SJSA1 (cell line): ENCODE measurements around the gene GPC4. TPM values are rescaled to one million over a fixed set of nuclear protein-coding genes. Genes with fewer than 3 reads are reported as not detected.
A peak's percentile ranks its signal among the peaks of the same experiment; 100 is the strongest.

ENCODE experiments used
- DNase-seq, 2 experiments: peaks; one replicate each; pipeline ENCODE4 v3.0.0-alpha.2; 2015 to 2020; ENCODE audit warnings: low spot score in 2 of 2, low read depth in 1 of 2
- H3K27ac ChIP-seq: fragments of 250-450 bp; sonication (Bioruptor Pico); 2 replicates; pipeline ENCODE4 v1.5.1; 2020; ENCODE audit warnings: mild to moderate bottlenecking, moderate library complexity
- H3K27me3 ChIP-seq: fragments of 250-450 bp; sonication (Bioruptor Pico); replicated peaks from 2 replicates; pipeline ENCODE4 v1.5.1; 2020; ENCODE audit warnings: mild to moderate bottlenecking, moderate library complexity
- H3K36me3 ChIP-seq: fragments of 250-450 bp; sonication (Bioruptor Pico); 2 replicates; pipeline ENCODE4 v1.5.1; 2020; ENCODE audit warnings: mild to moderate bottlenecking
- H3K4me1 ChIP-seq: fragments of 250-450 bp; sonication (Bioruptor Pico); replicated peaks from 2 replicates; pipeline ENCODE4 v1.6.1; 2021; ENCODE audit warnings: mild to moderate bottlenecking
- H3K4me3 ChIP-seq: fragments of 250-450 bp; sonication (Bioruptor Pico); 2 replicates; pipeline ENCODE4 v1.5.1; 2020; ENCODE audit warnings: mild to moderate bottlenecking
- H3K9me3 ChIP-seq: fragments of 250-450 bp; sonication (Bioruptor Pico); replicated peaks from 2 replicates; pipeline ENCODE4 v1.5.1; 2020; ENCODE audit warnings: mild to moderate bottlenecking
- total RNA-seq: library from RNA; depleted of rRNA; stranded (reverse); fragments of >200 nt; shearing (Covaris generic); gene quantifications from 2 replicates; pipeline ENCODE4 v1.2.3, GENCODE V29; 2014

The GPC4 gene
- total RNA-seq, 1 experiment from 2014 or later: 25.8 TPM

DNA sequence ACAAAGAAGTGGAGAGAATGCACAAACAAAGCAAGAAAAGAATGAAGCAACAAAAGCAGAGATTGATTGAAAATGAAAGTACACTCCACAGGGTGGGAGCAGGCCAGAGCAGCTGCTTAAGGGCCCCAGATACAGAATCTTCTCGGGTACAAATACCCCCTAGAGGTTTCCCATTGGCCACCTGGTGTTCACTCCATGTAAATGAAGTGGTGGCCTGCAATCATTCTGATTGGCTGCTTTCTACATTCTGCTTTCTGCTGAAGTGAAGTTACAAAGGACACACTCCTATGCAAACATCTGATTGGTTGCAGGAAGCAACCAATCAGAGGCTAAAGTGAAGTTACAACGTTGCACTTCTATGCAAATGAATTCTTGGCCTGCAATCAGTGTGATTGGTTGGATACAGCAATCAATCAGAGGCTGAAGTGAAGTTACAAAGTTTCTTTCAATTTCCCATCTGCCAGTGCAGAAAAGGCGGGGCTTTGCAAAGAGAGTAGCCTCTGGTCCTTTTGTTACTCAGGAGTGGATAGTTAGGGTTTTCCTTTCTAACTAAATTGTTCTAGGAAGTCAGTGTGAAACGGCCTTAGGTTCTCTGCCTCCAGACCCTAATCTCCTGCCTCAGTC lies 19.0 kb upstream of the GPC4 start:
- no peak for DNase-seq
- Histone ChIP-seq H3K27me3 (no peaks in the 10 kb centered on the region), H3K36me3 (no peaks in the 10 kb centered on the region), H3K4me1 (no peaks in the 10 kb centered on the region), H3K4me3 (no peak overlapping the region), H3K9me3 (no peaks in the 10 kb centered on the region), H3K27ac (no peak overlapping the region)

- peaks cover 3% of the 10 kb centered on the region; the same call in 1 of the 2 replicates for H3K4me1 ChIP-seq
- DNase-seq: no peak
- no peak overlapping the region for H3K27ac ChIP-seq
- H3K4me3 ChIP-seq: no peak overlapping the region
- H3K36me3 ChIP-seq: peaks cover 3% of the 10 kb centered on the region
- H3K27me3 ChIP-seq: no peaks in the 10 kb centered on the region
- no peaks in the 10 kb centered on the region for H3K9me3 ChIP-seq
Measured at GRCh38 chrX:133419911-133420310, 4.6 kb upstream of the GPC4 start.

DNA sequence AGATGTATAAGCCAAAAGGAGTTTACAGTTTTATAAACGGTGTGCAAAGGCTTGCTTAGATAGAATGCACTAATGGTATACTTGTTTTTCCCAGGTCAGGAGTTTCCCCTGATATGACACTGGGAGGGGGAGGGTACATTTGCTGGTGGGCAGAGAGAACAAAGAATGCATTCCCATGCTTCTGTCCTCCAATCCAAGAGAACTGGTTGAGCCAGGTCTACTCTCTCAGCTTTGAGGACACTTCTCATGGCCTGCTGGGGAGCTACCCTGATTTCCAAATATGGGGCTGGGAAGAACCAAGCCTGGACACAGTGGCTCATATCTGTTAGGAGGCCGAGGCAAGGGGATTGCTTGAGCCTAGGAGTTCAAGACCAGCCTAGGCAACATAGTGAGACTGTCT lies 3.3 kb upstream of the GPC4 start:
- DNase-seq: no peak
- H3K4me3 ChIP-seq: no peak overlapping the region
- H3K27me3 ChIP-seq: no peaks in the 10 kb centered on the region
- no peaks in the 10 kb centered on the region for H3K9me3 ChIP-seq
- H3K27ac ChIP-seq: no peak overlapping the region
- peaks cover 9% of the 10 kb centered on the region for H3K36me3 ChIP-seq
- peaks cover 3% of the 10 kb centered on the region; the same call in 1 of the 2 replicates for H3K4me1 ChIP-seq

DNA sequence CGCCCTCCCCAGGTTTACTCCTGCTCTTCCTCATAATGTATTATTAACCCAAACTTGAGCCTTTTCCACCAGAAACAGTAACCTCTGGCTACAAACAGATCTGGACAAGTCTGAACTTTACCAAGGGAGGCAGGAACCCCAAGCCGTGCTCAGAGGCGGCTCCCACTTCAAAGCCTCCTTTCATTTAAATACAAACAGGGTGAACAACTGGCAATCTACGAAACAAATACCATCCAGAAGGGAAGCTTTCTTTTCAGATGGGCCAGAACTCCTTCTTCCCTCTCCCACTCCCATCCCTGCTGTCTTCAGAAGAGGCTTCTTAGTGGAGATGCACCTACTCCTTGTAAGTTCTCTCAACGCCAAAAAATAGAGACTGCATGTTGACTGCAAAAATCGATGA lies 2.1 kb upstream of the GPC4 start:
- no peak overlapping the region for H3K27ac ChIP-seq
- peaks cover 14% of the 10 kb centered on the region for H3K36me3 ChIP-seq
- no peak for DNase-seq
- H3K27me3 ChIP-seq: no peaks in the 10 kb centered on the region
- no peaks in the 10 kb centered on the region for H3K9me3 ChIP-seq
- no peak overlapping the region for H3K4me3 ChIP-seq
- H3K4me1 ChIP-seq: peaks cover 9% of the 10 kb centered on the region

DNA sequence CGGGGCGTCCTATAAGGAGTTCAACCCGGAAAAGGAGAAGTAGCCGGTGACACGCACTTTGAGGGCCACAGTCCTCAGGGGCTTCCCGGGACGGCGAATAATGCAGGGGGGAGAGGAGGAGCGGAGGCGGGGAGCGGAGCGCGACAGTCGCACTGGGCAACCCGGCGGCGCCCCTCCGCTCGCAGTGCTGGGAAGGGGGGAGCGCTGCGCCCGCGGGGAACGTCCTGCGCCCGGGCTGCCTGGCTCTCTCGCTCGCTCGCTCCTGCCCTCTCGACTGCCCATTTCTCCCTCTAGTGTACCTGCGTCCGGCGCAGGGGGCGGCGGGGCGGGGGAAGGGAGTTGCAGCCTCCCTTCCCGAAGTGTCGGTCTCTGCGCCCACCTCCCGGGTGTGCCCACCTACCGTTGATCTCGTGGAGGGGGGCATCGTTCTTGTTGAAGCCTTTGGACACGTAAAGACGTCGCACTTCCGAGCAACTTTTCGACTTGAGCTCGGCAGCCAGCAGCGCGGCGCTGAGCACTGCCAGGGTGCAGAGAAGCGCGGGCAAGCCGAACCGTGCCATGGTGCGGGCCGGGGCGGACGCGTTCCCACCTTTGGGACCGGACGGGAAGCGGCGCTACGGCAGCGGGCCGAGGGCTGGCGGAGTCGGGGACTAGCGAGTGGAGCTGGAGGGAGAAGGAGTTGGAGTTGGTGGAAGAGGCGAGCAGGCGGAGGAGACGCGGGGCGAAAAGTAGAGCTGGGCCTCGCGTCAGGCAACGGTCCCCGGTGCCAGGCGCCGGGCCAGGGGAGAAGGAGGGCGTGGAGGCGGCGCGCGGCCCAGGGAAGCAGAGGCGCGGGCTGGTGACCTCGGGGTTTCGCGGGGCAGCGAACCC lies 648 bp downstream of the GPC4 start:
- H3K36me3 ChIP-seq: peaks cover 36% of the 10 kb centered on the region

GRCh38 chrX:133413218-133413925 lies 1.9 kb downstream of the GPC4 start:
- Histone ChIP-seq H3K4me3 (peak overlapping the region; percentile 80), H3K4me1 (peaks cover 31% of the 10 kb centered on the region), H3K27ac (peak overlapping the region; percentile 79), H3K27me3 (no peaks in the 10 kb centered on the region), H3K36me3 (peaks cover 39% of the 10 kb centered on the region), H3K9me3 (no peaks in the 10 kb centered on the region)
- DNase-seq: peak in 1 of 2 experiments; percentile 34

More for the DNA sequence above, 648 bp downstream of the GPC4 start:
- peaks cover 31% of the 10 kb centered on the region for H3K4me1 ChIP-seq
- peak overlapping the region; percentile 79 for H3K27ac ChIP-seq
- no peaks in the 10 kb centered on the region for H3K9me3 ChIP-seq
- H3K4me3 ChIP-seq: peak overlapping the region; percentile 80
- H3K27me3 ChIP-seq: no peaks in the 10 kb centered on the region
- peak; percentile 40 to 51 for DNase-seq

GRCh38 chrX:133412665-133413064 lies 2.6 kb downstream of the GPC4 start:
- peaks cover 39% of the 10 kb centered on the region for H3K36me3 ChIP-seq
- no peak for DNase-seq
- no peaks in the 10 kb centered on the region for H3K9me3 ChIP-seq
- H3K4me1 ChIP-seq: peaks cover 31% of the 10 kb centered on the region
- no peaks in the 10 kb centered on the region for H3K27me3 ChIP-seq
- H3K4me3 ChIP-seq: peak overlapping the region; percentile 80
- H3K27ac ChIP-seq: peak overlapping the region; percentile 79

DNA sequence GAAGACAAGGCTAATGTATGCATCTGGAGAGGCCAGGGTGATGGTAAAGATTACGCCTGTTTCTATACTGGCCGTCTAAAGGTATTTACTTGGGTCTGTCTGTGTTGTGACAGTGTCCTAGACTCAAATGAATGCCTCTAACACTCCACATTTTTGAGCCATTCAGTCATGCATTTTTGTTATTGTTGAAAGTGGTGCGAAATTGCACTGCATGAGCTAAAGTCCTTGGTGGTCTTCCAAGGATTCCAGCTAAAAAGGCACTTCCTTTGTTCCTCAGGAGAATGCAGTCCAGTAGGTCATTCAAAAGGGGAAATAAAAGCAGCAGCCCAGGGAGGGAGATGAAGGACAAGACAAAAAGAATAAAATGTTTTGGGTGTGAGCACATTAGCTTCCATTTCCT lies 3.0 kb downstream of the GPC4 start:
- Histone ChIP-seq H3K27ac (peak overlapping the region; percentile 90), H3K27me3 (no peaks in the 10 kb centered on the region), H3K4me1 (peaks cover 31% of the 10 kb centered on the region), H3K4me3 (peak overlapping the region; percentile 80), H3K9me3 (no peaks in the 10 kb centered on the region), H3K36me3 (peaks cover 39% of the 10 kb centered on the region)
- peak; percentile 66 to 88 for DNase-seq

DNA sequence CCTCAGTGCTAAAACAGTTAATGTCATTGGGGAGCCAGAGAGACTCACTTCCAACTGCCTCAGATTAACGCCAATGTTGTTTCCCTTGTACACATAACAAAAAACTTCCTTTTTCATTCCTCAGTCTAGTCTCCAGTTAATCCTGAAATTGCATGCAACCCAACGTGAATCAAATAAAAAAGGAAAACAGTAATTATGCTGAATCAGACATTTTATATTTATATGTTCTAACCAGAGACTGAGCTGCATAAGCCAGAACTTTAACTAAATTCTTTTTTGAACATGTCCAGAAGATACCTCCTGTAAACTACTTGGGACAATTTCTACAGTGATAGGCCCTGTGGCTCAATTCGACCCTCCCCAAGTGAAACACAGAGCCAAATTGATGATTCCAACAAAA lies 4.7 kb downstream of the GPC4 start:
- DNase-seq: no peak
- peaks cover 39% of the 10 kb centered on the region for H3K36me3 ChIP-seq
- peaks cover 28% of the 10 kb centered on the region for H3K4me1 ChIP-seq
- no peak overlapping the region for H3K4me3 ChIP-seq
- H3K27ac ChIP-seq: peak overlapping the region; percentile 90
- no peaks in the 10 kb centered on the region for H3K9me3 ChIP-seq
- no peaks in the 10 kb centered on the region for H3K27me3 ChIP-seq

GRCh38 chrX:133405498-133406185 lies 9.6 kb downstream of the GPC4 start:
- peaks cover 17% of the 10 kb centered on the region for H3K36me3 ChIP-seq
- no peak for DNase-seq
- H3K4me3 ChIP-seq: no peak overlapping the region
- H3K27me3 ChIP-seq: no peaks in the 10 kb centered on the region
- H3K4me1 ChIP-seq: peaks cover 19% of the 10 kb centered on the region
- H3K9me3 ChIP-seq: no peaks in the 10 kb centered on the region
- H3K27ac ChIP-seq: no peak overlapping the region

- no peak for DNase-seq
- H3K4me3 ChIP-seq: no peak overlapping the region
Measured at GRCh38 chrX:133403984-133404383, 11.3 kb downstream of the GPC4 start.

GRCh38 chrX:133402830-133403625 lies 12.3 kb downstream of the GPC4 start:
- peaks cover 14% of the 10 kb centered on the region for H3K4me1 ChIP-seq
- H3K27me3 ChIP-seq: no peaks in the 10 kb centered on the region
- H3K36me3 ChIP-seq: peaks cover 5% of the 10 kb centered on the region; the same call in 1 of the 2 replicates
- no peak overlapping the region for H3K4me3 ChIP-seq
- H3K27ac ChIP-seq: no peak overlapping the region
- DNase-seq: no peak
- no peaks in the 10 kb centered on the region for H3K9me3 ChIP-seq

More at GRCh38 chrX:133403984-133404383, 11.3 kb downstream of the GPC4 start:
- Histone ChIP-seq H3K36me3 (peaks cover 5% of the 10 kb centered on the region; the same call in 1 of the 2 replicates), H3K27me3 (no peaks in the 10 kb centered on the region), H3K27ac (no peak overlapping the region), H3K9me3 (no peaks in the 10 kb centered on the region), H3K4me1 (peaks cover 14% of the 10 kb centered on the region)
